NCI-H774 (cell line): Measurements from ENCODE around the gene MEX3A.
"Not testable (repeated sequence)": the region's sequence is repeated elsewhere in the genome, so short reads cannot be mapped to it uniquely, and the experiment has no call there.

ENCODE experiments used
- DNase-seq: peaks from one replicate; lab custom pipeline; 2025; lab: John Stamatoyannopoulos, UW

MEX3A gene

GRCh38 chr1:156118177-156118868 lies 36.1 kb upstream of the MEX3A start:
- no peak for DNase-seq

GRCh38 chr1:156117414-156118176 lies 35.3 kb upstream of the MEX3A start:
- DNase-seq, result no peak

GRCh38 chr1:156116731-156117130 lies 34.5 kb upstream of the MEX3A start:
- DNase-seq, result not testable (repeated sequence)

GRCh38 chr1:156115514-156116374 lies 33.5 kb upstream of the MEX3A start:
- no peak for DNase-seq

- DNase-seq, result no peak
These were observed 32.8 kb upstream of the MEX3A start for GRCh38 chr1:156114919-156115513.

GRCh38 chr1:156114101-156114918 lies 32.0 kb upstream of the MEX3A start, which contains the start of gene LMNA:
Gene LMNA, plus strand, starts transcription at chr1:156114711. Its CDS starts 208 bp downstream, at chr1:156114919.
- peak; percentile 53 for DNase-seq

- DNase-seq, result no peak
These were observed 31.2 kb upstream of the MEX3A start for GRCh38 chr1:156113282-156113950.

- no peak for DNase-seq
These were observed 30.2 kb upstream of the MEX3A start for GRCh38 chr1:156112276-156113137.

- DNase-seq, result no peak
These were observed 29.2 kb upstream of the MEX3A start for GRCh38 chr1:156111355-156111962.

- no peak for DNase-seq
These were observed 28.0 kb upstream of the MEX3A start for GRCh38 chr1:156110252-156110651.

- DNase-seq, result no peak
These were observed 26.5 kb upstream of the MEX3A start for GRCh38 chr1:156108664-156109241.

GRCh38 chr1:156108057-156108456 lies 25.8 kb upstream of the MEX3A start:
- DNase-seq, result no peak

- DNase-seq, result no peak
These were observed 24.6 kb upstream of the MEX3A start for GRCh38 chr1:156106624-156107488.

GRCh38 chr1:156104861-156105832 lies 22.9 kb upstream of the MEX3A start:
- DNase-seq, result no peak

GRCh38 chr1:156104065-156104810 lies 22.0 kb upstream of the MEX3A start:
- DNase-seq, result peak; percentile 70

GRCh38 chr1:156103521-156103947 lies 21.3 kb upstream of the MEX3A start:
- DNase-seq, result no peak
